Activated naive CD4-positive, alpha-beta T cell treated with anti-CD3 and anti-CD28 coated beads, Interleukin-2, amount 50 U/mL, for 16 hours (primary cell): ENCODE results near the gene KCNH4.

Experiments used
- DNase-seq: peaks from one replicate; pipeline ENCODE4 v3.0.0-alpha.2; 2020

KCNH4 gene

GRCh38 chr17:42135664-42136653, 45.0 kb downstream of the KCNH4 start:
- DNase-seq = no peak

- DNase-seq = no peak
These were observed 45.8 kb downstream of the KCNH4 start for GRCh38 chr17:42135151-42135550.

- DNase-seq = peak; percentile 40
These were observed 47.4 kb downstream of the KCNH4 start for GRCh38 chr17:42133461-42134041.

GRCh38 chr17:42132941-42133340, 48.0 kb downstream of the KCNH4 start:
- DNase-seq = no peak

- no peak for DNase-seq
These were observed 48.9 kb downstream of the KCNH4 start for GRCh38 chr17:42131981-42132432.

- no peak for DNase-seq
These were observed 49.7 kb downstream of the KCNH4 start for GRCh38 chr17:42131232-42131631.

GRCh38 chr17:42130310-42130936, 50.5 kb downstream of the KCNH4 start:
- no peak for DNase-seq

GRCh38 chr17:42129109-42129837, 51.7 kb downstream of the KCNH4 start:
- DNase-seq = no peak

GRCh38 chr17:42127414-42127813, 53.5 kb downstream of the KCNH4 start:
- no peak for DNase-seq

- no peak for DNase-seq
These were observed 54.1 kb downstream of the KCNH4 start for GRCh38 chr17:42126836-42127235.

- no peak for DNase-seq
These were observed 55.4 kb downstream of the KCNH4 start for GRCh38 chr17:42125565-42125964.

- DNase-seq = no peak
These were observed 56.7 kb downstream of the KCNH4 start for GRCh38 chr17:42124256-42124655.

GRCh38 chr17:42122371-42123303, 58.3 kb downstream of the KCNH4 start, which contains the start of gene HSPB9:
Gene HSPB9 (plus strand): TSS chr17:42122804. CDS start chr17:42122851, 47 bp downstream.
- DNase-seq = no peak

GRCh38 chr17:42120770-42121769, 59.9 kb downstream of the KCNH4 start, which contains the start of gene KAT2A:
Gene KAT2A (minus strand): TSS chr17:42121367. CDS start chr17:42121304, 63 bp downstream.
- DNase-seq = peak; percentile 83

- no peak for DNase-seq
These were observed 60.7 kb downstream of the KCNH4 start for GRCh38 chr17:42120161-42120769.

GRCh38 chr17:42119301-42119700, 61.6 kb downstream of the KCNH4 start:
- no peak for DNase-seq

GRCh38 chr17:42118545-42118944, 62.4 kb downstream of the KCNH4 start:
- peak; percentile 59 for DNase-seq

GRCh38 chr17:42118126-42118510, 62.8 kb downstream of the KCNH4 start:
- DNase-seq = no peak

GRCh38 chr17:42117397-42118125, 63.4 kb downstream of the KCNH4 start:
- DNase-seq = no peak
